ENCODE measurements around the gene ABCC3.

ABCC3 gene

DNA sequence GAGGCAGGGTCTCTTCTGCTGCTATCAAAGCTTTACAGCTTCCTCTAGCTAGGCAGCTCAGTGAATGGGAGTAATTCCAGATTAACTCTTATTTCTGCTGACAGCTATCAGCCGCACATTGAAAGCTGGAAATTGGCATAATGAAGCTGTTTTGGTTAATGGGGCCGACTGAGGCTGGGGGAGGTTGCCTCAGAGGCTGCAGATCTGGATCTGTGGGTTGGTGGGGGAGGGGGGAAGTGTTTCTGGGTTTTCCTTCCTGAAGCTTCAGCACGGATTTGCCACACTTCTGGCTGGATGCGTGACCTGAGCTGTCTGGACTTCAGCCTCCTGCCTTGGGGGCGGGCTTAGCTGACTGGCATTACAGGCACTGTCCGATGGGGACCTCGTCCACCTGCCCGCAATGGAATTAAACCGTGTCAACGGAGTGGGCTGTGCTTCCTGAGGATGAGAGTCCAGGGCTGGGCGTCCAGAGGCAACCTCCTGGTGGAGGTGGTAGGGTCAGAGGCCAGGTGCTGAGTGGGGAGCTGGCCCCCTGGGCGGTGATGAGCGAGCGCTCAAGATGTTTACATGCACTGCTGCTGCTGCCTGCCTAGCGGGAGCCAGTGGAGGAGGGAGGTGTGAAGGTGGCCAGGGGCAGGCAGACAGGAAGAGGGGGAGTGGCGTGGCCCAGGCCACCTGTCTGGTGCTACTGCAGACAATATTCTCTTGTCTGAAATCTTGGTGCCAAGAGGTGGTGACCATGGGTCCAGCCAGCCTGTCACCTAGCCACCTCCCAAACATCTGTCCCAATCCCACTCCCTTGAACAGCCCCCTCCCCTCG is 6.7 kb upstream of the ABCC3 start:
- DNase-seq: peak; percentile 18

DNA sequence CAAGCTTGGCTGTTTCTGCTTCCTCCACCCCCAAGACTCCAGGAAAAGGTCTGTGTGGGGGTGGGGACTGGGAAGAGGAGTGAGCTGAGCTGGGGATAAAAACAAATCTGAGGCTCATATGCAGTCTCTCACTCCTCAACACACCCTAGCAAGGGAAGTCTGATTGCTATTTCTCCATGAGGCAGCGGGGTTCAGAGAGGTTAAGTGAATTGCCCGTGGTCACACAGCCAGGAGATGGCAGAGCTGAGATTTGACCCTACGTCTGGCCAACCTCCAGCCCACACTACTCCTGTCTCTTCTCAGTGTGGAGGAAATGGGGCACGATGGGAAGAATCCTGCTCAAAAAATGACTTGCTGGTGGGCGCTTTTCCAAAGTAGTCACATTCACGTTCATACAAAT is 4.8 kb upstream of the ABCC3 start:
- DNase-seq: no peak

DNA sequence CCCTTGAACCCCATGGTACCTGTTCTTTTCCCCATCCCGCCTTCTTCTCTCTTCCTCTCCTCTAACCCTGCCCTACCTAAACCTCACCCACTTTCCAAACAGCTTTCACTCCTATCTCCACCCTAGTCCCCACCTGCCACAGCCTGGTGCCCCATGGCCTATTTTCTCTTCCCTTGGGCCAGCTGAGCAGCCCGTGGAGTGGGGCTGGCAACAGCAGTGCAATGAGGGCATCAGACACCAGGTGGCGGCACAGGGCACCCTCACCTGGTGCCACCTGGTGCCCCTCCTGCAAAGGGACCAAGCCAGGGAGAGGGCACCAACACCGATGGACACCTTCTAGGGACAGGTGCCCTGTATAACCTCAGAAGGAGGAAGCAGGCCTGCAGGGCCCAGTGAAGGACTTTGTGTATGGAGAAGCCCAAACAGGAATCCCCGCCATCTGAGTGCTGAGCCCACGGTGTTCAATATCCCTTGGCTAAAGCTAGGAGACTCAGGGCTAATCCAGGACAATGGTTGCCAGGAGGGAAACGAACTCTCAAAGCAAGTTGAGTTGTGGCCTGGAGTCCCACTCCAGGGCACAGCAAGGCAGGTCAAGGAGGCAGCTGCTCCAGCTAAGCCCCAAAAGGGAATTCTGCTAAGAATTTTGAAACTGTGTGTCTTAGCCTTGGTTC is 4.0 kb upstream of the ABCC3 start:
- peak; percentile 19 for DNase-seq

DNA sequence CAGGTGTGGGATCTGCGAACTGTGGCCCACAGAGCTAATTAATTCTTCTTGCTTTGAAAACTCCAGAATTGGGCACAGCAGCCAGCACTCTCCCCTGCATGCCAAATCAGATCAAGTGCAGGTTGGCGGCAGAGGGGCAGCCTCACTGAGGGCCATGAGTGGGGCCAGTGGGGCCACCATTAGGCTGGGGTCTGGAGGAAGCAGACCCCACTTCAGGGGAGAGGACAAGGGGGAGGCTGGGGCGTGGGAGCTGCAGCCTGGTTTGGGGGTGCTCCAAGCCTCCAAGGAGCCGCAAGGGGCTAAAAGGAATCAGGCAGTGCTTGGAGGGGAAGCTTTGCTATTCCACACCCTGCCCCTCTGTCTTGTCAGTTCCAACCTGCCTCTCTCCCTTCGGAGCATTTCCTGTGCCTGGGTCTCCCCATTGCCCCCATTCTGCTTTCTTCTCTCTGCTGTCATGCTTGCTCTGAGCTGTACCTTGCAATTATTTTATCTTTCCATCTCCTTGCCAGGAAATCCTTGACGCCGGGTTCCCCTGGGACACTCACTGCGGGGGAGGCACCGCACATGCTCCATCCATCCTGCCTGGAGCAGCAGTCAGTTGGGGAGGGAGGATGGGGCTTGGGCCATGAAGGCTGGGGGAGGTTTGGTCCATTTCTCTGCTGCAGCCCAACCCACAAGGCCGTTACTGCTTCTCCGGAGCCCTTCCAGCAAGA is 3.3 kb upstream of the ABCC3 start:
- no peak for DNase-seq

DNA sequence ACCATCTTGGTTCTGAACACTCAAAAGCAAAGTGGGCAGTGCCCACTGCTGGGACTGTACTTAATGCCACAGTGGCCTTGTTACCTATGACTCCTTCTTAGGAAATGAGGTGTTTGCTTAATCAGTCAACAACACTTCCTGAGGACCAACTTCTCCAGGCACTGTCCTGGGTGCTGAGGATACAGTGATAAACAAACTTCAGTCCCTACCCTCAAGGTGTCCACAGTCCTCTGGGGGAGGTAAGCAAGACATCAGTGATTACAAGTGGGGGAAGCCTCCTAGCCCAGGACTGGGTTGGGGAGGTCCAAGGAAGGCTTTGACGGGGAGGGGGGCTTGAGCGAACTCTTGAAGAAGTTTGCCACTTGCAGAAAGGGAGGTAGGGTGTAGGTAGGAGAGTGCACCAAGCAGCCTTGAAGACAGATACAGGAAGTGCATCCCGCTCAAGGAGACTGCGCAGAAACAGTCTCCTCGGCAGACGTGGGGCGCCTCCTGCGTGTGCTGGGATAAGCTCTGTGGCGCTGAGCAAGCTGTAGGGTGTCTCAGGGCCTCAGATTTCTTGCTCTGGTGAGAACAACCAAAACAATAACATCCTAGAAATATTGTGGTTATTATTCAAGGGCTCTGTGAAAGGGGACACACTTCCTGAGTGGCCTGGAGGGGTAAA is 2.6 kb upstream of the ABCC3 start:
- DNase-seq: no peak

DNA sequence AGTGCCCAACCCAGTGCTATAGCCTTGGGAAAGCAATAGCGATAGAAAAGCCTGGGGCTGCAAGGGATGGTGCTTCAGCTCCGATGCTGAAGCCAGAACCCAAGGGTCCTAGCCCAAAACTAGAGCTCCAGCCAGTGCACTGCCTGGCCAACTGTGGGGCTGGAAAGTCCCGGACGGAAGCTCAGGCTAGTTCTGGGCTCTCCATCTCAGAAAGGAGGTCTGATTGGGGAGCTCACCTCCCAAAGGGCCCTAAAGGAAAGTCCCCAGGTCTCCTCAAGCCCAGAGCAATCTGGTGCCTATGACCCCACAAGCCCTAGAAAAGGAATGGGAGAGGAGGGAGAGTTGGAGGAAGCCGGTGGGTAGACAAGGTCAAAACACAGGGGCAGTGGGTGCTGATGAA is 2.0 kb upstream of the ABCC3 start:
- DNase-seq: no peak

DNA sequence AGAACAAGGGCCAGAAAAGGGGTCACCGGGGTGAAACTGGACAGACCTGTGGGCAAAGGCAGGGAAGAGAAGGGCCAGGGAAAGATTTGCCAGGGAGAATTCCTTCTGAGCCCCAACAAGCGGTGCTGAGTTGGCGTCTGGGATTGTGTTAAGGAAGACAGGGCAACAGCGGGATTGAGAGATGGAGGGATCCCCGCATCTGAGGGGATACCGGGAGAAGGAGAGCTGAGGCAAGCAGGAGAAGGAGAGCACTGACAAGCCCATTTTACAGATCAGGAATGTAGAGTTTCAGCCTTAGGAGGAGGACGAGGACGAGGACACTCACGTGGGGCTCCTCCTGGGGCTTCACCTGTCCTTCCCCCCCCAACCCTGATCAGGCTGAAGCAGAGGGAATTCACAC is 998 bp upstream of the ABCC3 start:
- DNase-seq: no peak

DNA sequence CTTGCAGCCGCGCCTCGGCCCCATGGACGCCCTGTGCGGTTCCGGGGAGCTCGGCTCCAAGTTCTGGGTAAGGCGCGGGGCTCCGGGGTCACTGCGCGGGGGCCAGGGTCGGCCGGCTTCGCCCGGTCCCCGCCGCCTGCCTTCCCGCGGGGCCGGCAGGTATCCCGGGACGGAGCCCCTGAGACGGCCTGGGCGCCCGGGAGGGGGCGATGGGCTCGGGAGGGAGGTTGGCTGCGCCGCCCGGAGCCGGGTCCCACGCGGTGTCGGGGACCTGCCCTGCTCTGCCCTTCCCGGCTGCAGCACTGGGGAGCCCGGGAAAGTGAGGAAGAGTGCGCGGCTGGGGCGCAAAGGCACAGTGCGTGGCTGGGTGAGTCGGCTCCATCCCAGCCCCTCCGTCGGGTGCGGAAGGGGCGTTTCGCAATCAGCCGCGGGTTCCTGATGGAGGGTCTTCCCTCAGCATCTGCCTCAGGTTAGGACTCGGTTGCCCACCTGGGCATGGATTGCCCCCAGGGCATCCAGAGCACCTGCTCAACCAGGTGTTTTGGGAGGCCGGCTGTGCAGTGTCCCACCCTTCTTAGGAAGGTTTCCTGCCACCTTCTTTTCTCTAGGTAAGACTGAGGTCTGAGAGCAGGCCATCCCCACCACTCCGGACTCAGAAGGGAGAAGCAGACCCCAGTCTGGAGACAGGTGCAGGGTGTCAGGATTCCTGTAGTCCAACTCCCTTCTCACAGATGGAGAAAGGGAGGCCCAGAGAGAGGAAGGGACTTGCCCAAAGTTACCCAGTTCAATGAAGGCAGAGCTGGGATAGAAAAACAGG is 442 bp downstream of the ABCC3 start:
- DNase-seq: no peak

DNA sequence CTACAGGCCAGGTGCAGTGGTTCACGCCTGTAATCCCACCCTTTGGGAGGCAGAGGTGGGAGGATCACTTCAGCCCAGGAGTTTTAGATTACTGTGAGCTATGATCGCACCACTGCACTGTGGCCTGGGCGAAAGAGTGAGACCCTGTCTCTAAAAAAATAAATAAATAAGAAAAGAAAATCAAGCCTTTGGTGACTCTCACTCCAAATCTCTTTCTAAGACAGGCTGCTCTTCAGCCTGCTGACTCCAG is 976 bp downstream of the ABCC3 start:
- DNase-seq: no peak

DNA sequence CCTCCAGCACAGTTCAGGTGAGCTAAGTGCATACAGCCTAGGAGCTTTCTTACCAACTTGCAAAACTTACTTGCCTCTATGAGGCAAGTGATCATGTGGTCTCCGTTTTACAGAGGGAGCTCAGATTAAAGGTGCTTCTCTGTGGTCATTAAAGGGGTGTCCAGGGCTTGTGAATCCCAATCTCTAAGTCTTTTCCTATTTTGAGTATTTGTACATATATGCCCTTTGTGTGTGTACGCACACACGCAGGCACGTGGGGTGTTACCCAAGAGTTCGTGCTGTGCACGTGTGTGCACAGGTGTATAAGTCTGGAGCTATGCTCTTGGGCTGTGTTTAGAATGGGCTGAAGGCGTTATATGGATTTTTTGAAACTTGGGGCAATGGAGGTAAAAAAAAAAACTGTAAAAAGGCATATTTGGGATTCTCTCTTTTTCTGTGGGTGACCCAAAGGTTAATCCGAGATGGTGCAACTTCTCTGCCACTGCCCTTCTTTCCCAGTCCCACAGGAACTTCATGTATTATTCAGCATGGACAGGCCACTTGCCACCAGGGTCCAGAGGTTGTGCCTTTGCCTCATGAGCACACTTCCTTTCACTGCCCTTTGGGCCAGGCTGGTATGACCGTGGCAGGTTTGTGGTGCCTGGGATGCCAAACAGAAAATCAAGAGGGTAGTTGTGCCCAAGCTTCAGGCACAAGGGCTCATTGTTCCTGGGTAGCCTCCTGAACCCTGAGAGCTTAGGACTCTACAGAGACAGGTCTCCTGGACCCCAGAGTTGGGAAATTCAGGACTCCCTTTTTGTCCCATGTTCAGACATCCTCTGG is 1.5 kb downstream of the ABCC3 start:
- no peak for DNase-seq

DNA sequence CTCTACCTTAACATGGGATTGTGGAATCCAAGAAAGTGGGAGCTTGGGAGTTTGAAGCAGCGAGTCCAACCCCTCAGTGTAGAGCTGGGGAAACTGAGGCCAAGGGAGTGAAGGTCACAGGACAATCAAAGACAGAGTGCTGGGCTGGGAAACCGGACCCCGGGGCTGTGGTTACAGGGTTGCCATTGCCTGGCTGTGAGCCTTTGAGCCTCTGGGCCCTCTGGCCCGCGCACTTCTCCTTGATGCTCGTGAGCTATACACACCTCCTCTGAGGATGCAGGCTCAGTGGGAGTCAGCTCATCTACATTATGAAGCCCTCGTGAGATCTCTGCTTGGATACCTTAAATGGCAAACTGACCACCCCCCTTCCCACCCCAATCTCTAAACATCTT is 2.1 kb downstream of the ABCC3 start:
- no peak for DNase-seq

DNA sequence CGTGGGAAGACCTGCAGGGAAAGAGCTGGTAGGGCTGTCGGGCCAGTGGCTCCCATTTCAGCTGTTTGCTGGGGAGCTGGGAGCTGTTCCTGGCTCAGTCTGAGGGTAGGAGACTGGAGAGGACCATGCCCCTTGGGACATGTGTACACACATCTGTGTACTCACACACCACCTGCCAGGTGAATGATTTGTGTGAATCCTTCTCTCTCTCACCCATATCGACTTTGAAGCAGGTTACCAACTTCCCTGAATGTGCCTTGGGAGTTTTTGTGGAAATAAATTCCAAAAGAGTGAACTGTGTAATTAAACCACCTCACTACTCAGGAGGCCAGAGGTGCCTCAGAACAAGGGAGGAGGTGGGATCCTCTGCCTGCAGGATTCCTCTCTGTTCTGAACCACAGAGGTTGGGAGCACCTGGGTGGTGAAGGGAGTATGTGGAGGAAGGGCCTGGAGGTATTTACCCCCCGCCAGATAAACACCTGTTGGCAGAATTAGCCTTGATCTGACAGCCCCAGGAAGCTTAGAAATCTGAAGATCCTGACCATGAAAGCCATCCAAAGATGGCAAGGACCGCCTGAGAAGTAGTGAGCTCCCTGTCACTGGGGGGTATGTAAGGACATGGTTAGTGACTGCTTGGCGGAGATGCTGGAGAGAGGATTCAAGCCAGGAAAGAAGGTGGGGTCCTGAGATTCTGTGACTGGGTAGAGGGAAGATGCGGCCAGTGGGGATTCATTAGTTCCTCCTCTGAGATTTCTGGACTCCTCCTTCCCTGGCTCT is 3.3 kb downstream of the ABCC3 start:
- no peak for DNase-seq

DNA sequence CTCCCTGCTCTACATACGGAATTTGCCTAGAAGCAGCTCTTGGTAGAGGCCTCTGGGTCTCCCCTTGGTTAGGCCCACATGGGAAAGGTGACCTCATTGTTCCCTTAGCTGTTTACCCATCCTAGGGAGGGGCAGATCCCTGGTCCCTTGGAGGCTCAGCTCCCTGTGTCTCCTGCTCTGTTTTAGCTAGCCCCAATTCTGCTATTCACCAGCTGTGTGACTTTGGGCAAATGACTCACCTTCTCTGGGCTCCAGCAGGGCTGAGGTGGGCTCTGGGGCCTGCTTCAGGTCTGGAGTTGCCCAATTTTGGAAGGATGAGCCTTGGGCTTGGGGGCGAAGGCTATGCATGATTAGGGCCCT is 3.9 kb downstream of the ABCC3 start:
- DNase-seq: no peak

DNA sequence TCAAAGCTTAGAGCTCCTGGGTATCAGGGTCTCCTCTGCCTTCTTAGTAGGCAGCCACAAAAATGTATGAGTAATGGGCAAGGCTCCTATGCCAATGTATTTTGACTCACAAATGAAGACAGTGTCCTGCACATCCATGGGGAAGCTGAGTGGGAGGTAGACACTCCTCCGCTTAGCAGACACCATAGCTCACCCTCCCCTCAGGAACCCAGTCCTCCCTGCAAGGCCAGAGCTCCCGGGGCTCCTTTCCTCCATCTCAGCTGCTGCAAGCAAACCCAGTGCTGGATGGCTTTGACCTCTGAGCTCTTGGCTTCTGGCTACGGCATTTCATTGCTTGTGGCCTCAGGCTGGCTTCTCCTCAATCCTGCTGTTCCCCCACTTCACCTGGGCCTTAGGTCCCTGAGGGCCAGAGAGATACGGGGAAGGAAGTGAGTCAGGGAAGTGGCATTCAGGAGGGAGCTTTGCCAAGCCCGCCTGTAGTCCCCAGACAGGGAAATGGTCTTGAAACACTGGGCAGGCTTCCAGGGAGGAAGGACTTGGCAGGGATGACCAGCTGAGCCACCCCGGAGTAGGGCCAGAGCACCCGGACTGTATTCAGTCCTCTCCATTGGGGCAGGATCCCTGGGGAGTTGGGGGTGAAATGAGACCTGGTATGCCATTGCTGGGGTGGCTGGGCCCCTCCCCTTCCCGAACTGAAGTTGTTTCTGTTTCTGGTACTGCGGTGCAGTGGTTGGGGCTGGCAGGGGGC is 4.5 kb downstream of the ABCC3 start:
- DNase-seq: no peak

DNA sequence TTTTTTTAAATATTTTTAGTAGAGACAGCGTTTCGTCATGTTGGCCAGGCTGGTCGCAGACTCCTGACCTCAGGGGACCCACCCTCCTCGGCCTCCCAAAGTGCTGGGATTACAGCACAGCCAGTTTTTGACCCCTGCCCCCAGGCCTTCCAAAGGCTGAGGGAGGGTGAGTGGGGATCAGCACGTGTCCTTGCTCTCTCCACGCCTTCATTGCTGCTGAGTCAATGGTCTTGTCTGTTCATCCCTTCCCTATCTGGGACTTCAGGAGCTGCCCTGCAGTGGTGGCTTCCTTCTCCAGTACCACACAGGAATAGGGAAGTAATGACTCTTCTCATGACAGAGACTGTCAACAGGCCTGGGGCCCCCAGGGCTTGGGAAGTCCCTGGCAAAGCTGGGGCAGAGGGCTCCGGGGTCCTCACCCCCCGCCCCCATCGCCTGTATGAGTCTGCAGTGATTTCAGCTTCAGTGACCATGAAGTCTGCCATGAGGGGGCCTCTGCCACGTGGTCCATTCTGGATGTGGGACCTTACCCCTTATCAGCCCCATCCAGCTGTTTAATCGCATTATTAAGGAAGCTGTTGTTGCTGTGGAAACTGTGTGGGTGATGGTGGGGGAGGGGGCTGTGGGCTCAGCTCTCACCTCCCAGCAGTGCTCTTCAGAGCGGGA is 6.1 kb downstream of the ABCC3 start:
- no peak for DNase-seq

DNA sequence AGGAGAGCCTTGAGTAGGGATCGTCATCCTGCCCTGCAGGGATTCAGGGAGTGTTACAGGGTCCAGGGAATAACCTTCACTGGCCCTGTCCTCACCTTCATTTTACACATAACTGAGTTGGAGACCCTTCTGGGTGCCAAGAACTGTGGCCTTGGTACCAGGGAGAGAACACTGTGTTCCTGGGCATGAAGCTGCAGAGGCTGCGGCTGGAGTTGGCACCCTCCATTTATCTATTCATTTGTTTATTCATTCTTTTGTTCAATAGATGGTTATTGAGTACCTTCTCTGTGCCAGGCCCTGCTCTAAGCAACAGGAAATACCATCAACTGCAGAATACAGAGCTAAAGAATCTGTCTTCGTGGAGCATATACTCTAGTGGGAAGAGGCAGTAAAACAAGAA is 6.7 kb downstream of the ABCC3 start:
- no peak for DNase-seq

DNA sequence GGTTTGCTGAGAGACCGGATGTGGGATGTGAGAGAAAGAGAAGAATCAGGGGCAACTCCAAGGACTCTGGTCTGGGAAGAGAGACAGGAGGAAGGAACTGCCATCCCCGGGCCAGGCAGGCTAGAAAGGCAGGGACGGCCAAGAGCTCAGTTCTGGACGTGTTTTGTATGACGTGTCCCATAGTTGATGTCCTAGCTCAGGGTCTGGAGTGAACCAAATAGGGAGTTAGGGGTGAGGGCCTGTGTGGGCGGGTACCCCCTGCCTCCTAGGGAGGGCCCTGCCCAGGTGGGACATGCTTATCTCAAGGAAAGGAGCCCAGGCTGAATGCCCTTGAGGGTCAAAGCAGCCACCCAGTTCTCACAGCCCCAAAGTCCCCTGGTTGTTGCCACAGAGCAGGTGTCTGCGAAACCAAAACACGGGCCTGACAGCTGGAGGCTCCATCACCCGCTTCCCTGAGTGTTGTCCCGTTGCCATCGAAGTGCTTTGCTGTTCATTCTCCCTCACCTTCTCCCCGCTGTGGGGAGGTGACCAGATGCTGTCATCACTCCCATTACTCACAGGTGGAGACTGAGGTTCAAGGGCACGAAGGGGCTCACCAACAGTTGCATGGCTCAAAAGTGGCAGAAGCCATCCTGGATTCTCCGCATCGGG is 7.5 kb downstream of the ABCC3 start:
- no peak for DNase-seq

DNA sequence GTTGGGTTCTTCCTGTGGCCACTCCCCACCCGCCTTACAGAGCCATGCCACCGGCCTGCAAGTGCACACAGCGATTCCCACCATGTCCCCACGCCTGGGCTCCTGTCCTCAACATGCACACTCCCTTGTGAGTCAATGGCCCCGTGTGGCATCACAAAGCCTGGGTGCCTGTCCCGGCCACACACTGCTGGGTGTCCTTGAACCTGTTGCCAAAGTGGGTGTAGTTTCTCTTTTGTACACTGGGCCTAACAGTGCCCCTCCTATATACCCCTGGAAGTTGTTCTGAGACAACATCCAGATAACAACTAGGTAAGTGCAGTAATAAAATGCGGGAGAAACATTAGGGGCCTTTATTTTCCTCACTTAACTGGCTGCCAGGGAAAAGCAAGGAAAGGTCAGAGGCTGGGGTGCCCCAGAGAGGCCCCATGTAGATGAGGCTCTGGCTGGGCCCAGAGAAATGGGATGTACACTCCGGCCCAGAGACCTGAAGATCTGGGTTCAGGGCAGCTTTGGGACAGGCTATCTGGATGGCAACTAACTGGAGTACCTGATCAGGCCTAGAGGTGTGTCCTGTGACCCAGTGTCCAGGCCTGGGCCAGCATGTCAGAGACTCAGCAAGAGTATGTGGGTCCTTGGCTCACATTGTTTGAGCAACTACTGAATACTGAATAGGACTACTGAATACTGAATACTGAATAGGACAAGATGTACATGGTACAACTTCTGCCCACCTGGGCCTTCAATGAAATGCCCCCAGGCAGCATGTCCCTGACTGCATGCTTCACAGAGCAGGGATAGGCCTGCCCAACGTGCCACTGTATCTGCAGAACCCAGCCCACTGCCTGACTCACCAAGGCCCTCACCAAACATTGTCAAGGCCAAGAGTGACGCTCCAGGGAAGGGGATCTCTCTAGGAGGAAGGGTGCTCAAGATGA is 8.3 kb downstream of the ABCC3 start:
- no peak for DNase-seq

All from NCI-H526 treated with DMSO at 0.1 percent for 48 hours (cell line).